Stimulated activated CD4-positive, alpha-beta T cell treated with anti-CD3 and anti-CD28 coated beads, TNF-alpha, amount 100 ng/mL, for 4 hours (primary cell): Measurements from ENCODE around the gene LIMS1.
"Not testable (repeated sequence)": the region's sequence is repeated elsewhere in the genome, so short reads cannot be mapped to it uniquely, and the experiment has no call there.

ENCODE experiments used
- DNase-seq, 3 experiments: peaks; one replicate each; pipeline ENCODE4 v3.0.0-alpha.2; 2020; ENCODE audit warnings: low read depth in 3 of 3

Gene LIMS1

DNA sequence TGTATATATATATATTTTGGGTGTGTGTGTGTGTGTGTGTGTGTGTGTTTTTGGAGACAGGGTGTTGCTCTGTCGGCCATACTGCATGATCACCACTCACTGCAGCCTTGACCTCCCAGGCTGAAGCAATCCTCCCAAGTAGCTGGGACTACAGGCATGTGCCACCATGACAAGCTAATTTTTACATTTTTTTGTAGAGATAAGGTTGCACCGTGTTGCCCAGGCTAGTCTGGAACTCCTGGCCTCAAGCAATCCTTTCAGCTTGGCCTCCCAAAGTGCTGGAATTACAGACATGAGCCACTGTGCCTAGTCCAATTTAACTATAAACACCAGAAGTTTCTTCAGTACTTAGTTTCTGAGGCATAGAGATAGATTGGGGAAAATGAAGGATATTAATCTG, 18.3 kb downstream of the LIMS1 start:
- no peak for DNase-seq

GRCh38 chr2:108553209-108553919, 19.1 kb downstream of the LIMS1 start:
- DNase-seq: no peak

DNA sequence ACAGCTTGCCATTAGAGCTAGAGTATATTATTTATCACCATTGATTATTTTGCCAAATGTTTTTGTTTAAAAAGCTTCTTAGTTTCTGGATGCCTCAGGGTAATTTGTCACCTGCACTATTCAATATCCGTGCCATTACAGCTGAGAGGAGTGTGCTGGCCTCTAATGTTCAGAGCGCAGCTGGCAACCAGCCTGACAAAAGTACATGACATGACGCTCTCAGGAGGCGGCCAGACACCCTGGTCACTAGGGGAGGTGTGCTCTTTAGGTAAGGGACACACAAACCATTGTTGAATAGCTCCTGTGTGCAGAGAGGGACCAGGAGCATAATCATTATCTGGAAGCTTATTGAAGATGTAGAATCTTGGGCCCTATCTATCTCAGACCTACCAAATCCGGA, 20.3 kb downstream of the LIMS1 start:
- DNase-seq: no peak

DNA sequence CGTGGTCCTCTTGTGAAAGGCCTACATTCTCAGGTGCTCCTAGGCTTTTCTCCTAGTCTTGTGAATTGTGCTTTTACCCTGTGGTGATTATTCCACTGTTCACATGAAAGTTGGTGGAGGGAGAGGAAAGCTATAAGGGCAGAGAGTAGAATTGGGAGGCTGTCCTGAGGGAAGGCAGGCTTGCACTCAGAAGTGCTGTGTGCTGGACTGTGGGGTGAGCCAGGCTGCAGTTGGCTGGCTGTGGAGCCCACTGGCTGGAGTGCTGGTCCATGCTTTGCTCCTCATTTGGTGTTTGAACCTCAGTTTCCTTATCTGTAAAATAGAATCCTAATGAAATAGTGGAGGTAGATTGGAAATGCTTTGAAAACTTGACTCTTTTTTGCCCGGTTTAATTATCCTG, 21.3 kb downstream of the LIMS1 start:
- DNase-seq: no peak

DNA sequence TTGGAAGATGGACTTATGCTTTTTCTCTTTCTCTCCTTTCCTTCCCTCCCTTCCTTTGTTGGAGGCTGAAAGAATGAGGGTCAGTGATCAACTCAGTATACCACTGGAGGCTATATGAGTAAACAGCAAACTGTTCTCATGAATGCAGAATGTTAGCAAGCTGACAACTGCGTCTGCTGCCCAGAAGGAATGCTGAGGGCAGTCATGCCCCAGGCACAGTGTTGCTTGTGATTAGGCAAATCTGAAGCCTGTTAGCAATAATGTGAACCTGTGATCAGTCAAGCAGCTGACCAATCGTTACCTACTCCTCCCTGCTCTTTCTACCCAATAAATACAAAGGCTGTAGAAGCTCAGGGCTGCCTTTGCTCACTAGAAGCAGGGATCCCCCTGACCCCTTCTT, 22.3 kb downstream of the LIMS1 start:
- DNase-seq: not testable (repeated sequence)

- DNase-seq: no peak
These were observed 26.1 kb downstream of the LIMS1 start for GRCh38 chr2:108560241-108560811.

GRCh38 chr2:108560895-108561530, 26.7 kb downstream of the LIMS1 start:
- no peak for DNase-seq

DNA sequence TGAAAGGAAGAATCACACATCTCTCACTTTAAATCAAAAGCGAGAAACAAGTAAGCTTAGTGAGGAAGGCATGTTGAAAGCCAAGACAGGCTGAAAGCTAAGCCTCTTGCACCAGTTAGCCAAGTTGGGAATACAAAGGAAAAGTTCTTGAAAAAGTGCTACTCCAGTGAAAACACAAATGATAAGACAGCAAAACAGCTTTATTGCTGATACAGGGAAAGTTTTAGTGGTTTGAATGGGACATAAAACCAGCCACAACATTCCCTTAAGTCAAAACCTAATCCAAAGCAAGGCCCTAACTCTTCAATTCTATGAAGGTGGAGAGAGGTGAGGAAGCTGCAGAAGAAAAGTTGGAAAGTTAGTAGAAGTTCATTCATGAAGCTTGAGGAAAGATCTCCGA, 28.0 kb downstream of the LIMS1 start:
- DNase-seq: no peak

DNA sequence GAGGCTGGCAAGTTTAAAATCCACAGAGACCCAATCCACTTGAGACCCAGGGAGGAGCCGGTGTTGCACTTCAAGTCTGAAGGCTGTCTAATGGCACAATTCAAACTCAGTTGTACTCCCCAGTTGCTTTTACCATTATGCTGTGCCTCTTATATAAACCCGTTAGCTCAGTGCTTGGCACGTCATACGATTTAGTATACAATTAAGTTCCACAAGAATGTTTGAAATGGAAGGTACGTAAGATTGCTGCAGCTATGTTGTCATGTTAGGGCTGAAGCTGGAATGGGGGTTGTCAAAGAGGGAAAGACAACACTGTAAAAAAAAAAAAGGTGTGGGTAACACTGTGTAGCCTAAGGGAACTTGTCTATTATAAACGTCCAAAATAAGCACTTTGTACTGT, 30.2 kb downstream of the LIMS1 start:
- DNase-seq: no peak

DNA sequence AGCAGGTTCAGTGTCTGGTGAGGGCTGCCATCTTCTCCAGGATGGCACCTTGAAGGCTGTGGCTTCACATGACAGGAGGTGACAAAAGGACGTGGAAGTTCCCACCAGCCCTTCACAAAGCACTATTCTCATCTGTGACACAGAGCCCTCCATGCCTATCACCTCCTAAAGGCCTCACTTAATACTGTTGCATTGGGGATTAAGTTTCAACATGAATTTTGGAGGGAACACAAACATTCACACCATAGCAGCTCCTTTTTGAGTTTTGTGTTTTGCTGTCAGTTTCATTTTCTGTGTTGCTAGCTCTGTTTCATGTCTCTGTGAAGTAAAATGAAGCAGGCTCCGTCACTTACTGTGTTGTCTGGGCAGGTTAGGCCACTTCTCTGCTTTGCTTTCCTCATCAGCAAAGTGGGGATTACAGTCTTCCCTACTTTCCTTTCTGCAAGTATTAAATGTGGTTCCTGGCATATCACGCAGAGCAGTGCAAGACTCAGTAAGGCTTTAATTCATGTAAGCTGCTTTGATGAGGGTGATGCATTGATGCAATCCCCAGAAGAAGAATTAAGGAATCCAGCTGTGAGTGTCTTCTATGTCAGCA, 31.6 kb downstream of the LIMS1 start:
- DNase-seq: no peak

- no peak for DNase-seq
These were observed 36.1 kb downstream of the LIMS1 start for GRCh38 chr2:108570416-108570815.

DNA sequence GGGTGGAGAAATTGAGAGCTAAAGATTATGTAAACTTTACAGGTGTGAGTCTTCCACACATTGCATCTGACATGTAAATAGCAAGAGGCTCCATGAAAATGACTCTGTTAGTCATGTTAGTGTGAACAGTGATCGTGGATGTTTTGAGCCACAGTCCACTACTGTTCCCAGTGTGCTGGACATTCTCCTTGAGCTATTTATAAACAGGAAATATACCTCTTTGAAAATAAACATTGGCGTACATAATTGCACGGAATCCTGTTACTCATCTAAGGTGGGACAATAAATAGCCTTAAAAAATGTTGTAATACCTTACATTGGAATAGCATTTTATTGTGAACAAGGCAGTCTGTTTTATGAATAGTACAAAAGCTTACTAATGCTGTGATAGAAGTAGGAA, 37.0 kb downstream of the LIMS1 start:
- DNase-seq: no peak

- no peak for DNase-seq
These were observed 38.8 kb downstream of the LIMS1 start for GRCh38 chr2:108573061-108573460.

- DNase-seq: no peak
These were observed 40.1 kb downstream of the LIMS1 start for GRCh38 chr2:108574332-108574731.

GRCh38 chr2:108575132-108575966, 41.1 kb downstream of the LIMS1 start:
- DNase-seq: no peak

DNA sequence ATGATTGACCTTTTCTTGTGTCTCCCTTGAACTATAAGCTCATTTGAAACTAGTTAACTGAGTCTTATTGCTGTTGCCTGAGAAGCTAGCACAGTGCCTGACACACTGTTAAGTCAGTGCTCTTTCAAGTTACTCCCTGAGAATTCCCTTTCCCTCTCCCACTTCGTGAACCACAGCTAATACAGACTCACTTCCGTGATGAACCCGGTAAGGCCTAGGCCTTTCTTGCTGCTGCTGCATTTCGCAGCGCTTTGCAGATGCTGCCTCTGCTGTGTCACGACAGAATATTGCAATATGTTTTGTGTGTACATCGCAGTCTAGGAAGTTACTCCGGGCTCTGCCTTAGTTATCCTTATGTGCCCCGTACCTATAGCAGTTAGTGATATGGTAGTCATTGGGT, 42.8 kb downstream of the LIMS1 start:
- DNase-seq: no peak

GRCh38 chr2:108579623-108580022, 45.4 kb downstream of the LIMS1 start:
- DNase-seq: no peak

GRCh38 chr2:108580050-108580449, 45.8 kb downstream of the LIMS1 start:
- no peak for DNase-seq

DNA sequence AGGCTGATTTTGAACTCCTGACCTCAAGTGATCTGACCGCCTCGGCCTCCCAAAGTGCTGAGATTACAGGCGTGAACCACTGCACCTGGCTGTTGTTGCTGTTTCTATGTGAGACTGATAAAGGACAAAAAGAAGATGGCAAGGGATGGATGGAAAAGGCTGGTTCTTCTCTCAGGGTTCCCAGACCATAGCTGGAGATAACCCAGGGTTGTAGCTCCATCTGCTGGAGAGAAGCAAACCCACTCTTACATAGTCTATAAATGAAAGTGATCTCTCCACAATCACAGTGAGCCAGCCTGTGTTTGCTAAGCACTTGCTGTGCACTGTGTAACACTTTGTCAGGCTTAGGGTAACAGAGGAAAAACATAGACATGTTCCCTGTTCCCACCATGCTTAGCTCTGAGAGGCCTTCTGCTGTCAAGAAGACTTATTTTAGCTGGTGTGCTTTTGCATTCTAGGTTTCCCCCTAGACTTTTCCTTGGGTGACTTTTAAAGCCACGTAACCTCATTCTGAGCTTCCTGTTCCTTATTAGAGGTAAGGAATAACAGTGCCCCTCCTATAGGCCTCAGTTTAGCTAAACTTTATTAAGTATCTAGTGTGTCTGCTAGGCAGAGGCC, 49.7 kb downstream of the LIMS1 start:
- peak in 2 of 3 experiments; percentile 14 to 29 for DNase-seq

- no peak for DNase-seq
These were observed 51.2 kb downstream of the LIMS1 start for GRCh38 chr2:108585436-108585835.

DNA sequence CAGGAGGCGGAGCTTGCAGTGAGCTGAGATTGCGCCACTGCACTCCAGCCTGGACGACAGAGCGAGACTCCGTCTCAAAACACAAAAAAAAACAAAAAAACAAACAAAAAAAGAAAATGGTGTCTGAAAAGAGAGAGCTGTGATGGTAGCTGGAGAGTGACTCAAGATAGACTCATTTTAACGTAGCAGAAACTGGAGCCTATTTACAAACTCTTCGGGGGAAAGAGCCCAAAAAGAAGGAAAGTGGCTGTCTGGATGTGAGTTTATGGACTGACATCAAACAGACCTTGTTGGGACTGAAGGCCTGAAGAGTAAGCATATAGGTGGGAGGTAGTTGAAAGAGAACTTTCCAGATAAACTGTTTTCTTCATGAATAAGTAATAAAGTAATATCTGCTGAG, 51.8 kb downstream of the LIMS1 start:
- DNase-seq: no peak

DNA sequence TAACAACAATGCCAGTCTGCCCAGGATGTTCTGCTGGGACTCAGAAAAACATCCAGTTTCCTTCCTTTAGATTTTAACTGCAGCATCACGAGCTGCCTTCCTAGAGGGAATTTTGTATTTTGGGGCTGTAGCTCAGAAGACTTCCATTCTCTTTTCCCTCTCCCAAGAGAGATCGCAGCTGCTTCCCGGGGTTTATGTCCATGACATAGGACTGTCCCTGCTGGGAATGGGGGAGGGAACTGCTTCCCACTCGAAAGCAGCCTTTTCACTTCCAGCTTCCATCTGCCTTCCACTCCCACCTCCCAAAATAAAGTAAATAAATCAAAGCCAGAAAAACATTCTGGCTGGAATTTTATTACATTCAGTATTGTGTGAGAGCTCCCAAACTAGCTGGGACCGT, 52.4 kb downstream of the LIMS1 start:
- DNase-seq: no peak
